ENCODE measurements around the gene PLA2G4A.

PLA2G4A gene

DNA sequence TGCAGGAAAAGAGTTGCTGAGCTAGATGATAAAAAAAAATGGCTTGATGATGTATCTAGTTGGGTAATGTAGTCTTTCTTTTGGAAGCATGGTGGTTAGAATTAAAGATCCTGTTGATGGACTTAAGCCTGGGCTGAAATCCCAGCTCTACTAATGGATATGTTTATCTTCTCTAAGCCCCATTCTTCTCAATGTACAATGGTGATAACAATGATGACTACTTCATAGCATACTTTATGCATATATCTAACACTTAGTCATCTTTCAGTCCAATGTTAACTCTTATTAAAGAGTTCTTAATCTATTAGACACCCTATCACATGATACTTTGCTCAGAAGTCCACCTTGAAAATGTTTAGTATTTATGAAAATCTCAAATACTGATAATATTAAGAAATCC lies 189.5 kb downstream of the PLA2G4A start:
- in situ Hi-C loops (cut with HindIII; ENCODE audit: low sequenced_read_pairs), result no loop called here
- TF ChIP-seq CTCF (IDR thresholded peaks at IDR 0.05; ENCODE audit: low read depth, low read length), result no peak

DNA sequence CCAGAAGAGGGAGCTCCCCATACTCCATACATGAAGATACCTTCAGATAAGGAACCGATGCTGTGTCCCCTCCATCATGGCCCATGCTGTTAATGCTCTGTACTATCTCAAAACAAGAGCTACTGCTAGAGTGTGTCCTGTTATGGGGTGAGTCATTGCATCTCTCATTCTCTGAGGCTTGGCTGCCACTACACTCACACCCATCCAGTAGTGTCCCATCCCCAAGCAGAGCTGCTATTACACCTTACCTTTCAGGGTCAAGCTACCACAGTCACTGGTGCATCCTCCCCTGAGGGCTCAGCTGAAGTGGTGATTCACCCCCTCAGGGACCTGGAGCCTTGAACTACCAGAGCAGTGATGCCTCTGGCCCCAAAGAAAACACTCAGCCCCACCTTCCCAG lies 198.5 kb downstream of the PLA2G4A start:
- TF ChIP-seq CTCF (IDR thresholded peaks at IDR 0.05; ENCODE audit: low read depth, low read length), result no peak
- no peak overlapping the region for H3K4me3 ChIP-seq (ENCODE audit: low read depth, low read length)
- in situ Hi-C loops (cut with HindIII; ENCODE audit: low sequenced_read_pairs), result no loop called here
- no peak for DNase-seq (ENCODE audit: low read depth, low spot score)

More for the DNA sequence above, 189.5 kb downstream of the PLA2G4A start:
- DNase-seq (ENCODE audit: low read depth, low spot score), result no peak
- no peak overlapping the region for H3K4me3 ChIP-seq (ENCODE audit: low read depth, low read length)

DNA sequence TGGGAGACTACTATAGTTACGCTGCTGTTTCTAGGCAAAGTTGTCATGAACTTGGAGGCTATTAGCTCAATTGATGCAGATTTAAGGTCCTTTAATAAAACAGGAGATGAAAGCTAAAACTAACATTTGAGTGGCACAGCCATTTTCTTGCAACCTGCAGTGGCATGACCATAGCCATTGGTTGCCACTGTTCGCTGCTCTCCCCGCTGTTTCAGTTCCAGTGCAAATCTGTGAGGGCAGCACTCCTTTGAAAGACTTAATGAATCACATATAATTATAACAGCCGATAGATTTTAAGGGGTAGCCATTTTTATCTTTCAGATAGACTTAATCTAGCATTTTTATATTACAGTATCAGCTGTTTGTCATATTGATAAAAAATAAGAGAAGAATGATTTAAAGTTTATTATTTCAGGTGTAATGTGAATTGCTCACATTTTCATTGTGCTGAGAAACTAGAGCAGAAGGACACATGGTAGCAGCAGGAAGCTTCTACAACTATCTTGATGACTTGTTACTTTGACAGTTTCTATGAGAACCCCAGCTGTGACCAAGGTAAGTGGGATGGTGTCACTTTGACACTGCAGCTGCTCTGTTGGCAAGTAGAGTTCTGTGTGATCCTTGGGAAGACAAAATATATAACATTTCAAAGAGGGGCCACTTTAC lies 203.7 kb downstream of the PLA2G4A start:
- H3K4me3 ChIP-seq (ENCODE audit: low read depth, low read length), result no peak overlapping the region
- in situ Hi-C loops (cut with HindIII; ENCODE audit: low sequenced_read_pairs), result no loop called here
- no peak for DNase-seq (ENCODE audit: low read depth, low spot score)

GRCh38 chr1:187032982-187033692 lies 204.4 kb downstream of the PLA2G4A start:
- TF ChIP-seq CTCF (IDR thresholded peaks at IDR 0.05; ENCODE audit: low read depth, low read length), result no peak
- H3K4me3 ChIP-seq (ENCODE audit: low read depth, low read length), result no peak overlapping the region
- in situ Hi-C loops (cut with HindIII; ENCODE audit: low sequenced_read_pairs), result no loop called here
- peak; percentile 19 for DNase-seq (ENCODE audit: low read depth, low spot score)

More for the DNA sequence above, 203.7 kb downstream of the PLA2G4A start:
- TF ChIP-seq CTCF (IDR thresholded peaks at IDR 0.05; ENCODE audit: low read depth, low read length), result no peak

DNA sequence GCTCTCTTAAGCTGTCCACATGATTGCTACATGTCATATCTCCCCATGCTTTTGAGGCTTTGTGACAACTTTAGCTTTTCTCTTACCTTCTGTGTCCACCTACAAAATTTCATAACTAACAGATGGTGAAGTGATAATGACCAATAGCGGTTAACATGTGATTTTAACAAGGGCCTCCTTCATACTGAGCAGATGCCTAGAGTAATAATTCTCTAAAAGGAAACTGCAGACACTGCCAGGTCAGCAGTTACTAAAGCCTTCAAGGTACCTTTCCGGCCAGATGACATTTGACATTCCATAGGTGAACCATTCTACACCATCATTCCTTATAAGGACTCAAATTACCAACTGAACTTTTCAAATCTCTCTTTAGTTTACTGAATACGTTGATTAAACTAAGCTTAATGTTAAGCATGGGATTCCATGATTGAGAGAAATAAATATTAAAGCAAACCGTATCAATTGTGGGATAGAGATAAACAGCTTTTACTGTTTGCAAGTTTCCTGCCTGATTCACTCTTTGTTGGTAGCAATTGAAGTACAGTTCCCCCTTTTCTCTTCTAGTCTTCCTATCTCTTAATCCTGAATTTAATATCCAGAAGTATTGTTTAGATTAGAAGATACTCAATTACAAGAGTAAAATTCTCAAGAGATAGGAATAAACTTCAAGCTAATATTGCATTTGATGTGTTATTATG lies 205.1 kb downstream of the PLA2G4A start:
- TF ChIP-seq CTCF (IDR thresholded peaks at IDR 0.05; ENCODE audit: low read depth, low read length), result no peak
- no peak for DNase-seq (ENCODE audit: low read depth, low spot score)
- no peak overlapping the region for H3K4me3 ChIP-seq (ENCODE audit: low read depth, low read length)
- in situ Hi-C loops (cut with HindIII; ENCODE audit: low sequenced_read_pairs), result no loop called here

DNA sequence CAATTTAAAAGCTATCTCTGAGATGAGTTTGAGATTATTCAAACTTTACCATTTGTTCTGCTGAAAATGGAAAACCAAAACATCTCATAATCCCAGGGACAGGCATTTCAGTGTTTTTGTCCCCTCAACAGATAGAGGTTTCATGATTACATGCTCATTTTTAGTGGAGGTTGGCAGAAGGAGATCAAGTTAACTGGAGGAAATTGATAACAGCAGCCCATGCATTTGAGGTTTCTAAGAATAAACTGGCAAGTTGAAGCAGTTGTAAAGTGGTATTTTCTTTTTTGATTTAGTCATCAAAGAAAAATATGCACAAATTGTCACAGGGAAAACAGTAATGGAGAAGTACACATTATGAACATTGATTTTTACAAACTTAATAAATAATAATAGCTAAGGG lies 205.8 kb downstream of the PLA2G4A start:
- DNase-seq (ENCODE audit: low read depth, low spot score), result no peak
- in situ Hi-C loops (cut with HindIII; ENCODE audit: low sequenced_read_pairs), result no loop called here
- TF ChIP-seq CTCF (IDR thresholded peaks at IDR 0.05; ENCODE audit: low read depth, low read length), result no peak
- no peak overlapping the region for H3K4me3 ChIP-seq (ENCODE audit: low read depth, low read length)

All from astrocyte of the spinal cord (primary cell).